HEK293 (cell line): ENCODE measurements around the gene LPO.

Experiments used
- CTCF ChIA-PET: fragments of 350-600 bp; formaldehyde crosslinking; extraction: SDS; loops from one replicate; lab custom pipeline; 2021; ENCODE audit warnings: antibody characterized with exemption; lab: Yijun Ruan, JAX
- POLR2A ChIA-PET: fragments of 300-600 bp; formaldehyde crosslinking; extraction: SDS; loops from one replicate; lab custom pipeline; 2020; ENCODE audit warnings: antibody characterized with exemption, inconsistent platforms; lab: Yijun Ruan, JAX
- H3K27ac ChIP-seq: fragments of 200-500 bp; sonication (Bioruptor generic); 2 replicates; pipeline ENCODE4 v1.5.1; 2014; ENCODE audit warnings: low read depth, low read length, control low read depth, inconsistent platforms; ENCODE audit errors: extremely low read depth
- H3K36me3 ChIP-seq, 2 experiments: fragments of 200-500 bp in 1 of 2; sonication (Bioruptor generic) in 1 of 2; 1 replicate in 1 of 2; 2 replicates in 1 of 2; pipeline ENCODE4 v1.5.1; 2014 to 2017; ENCODE audit warnings: inconsistent platforms in 2 of 2, low read length in 2 of 2; ENCODE audit not compliant: control insufficient read depth in 2 of 2, insufficient read depth in 1 of 2
- H3K4me1 ChIP-seq: fragments of 200-500 bp; sonication (Bioruptor generic); 2 replicates; pipeline ENCODE4 v1.5.1; 2014; ENCODE audit warnings: mild to moderate bottlenecking, low read length, inconsistent platforms; ENCODE audit not compliant: control insufficient read depth, insufficient read depth
- H3K4me3 ChIP-seq: 2 replicates; pipeline ENCODE4 v1.5.1; 2011; ENCODE audit warnings: low read depth, mild to moderate bottlenecking, control low read depth, low read length, moderate library complexity
- H3K9me3 ChIP-seq: fragments of 200-500 bp; sonication (Bioruptor generic); 2 replicates; pipeline ENCODE4 v1.5.1; 2014; ENCODE audit warnings: low read depth, low read length, inconsistent platforms; ENCODE audit not compliant: control insufficient read depth, insufficient read depth
- GLI2 ChIP-seq: fragments of 450-650 bp; formaldehyde crosslinking; IDR thresholded peaks from 2 replicates; pipeline ENCODE4; 2017; ENCODE audit warnings: missing biosample characterization, missing genetic modification characterization, low read depth, borderline replicate concordance
- OSR2 ChIP-seq: fragments of 450-650 bp; formaldehyde crosslinking; IDR thresholded peaks from 2 replicates; pipeline ENCODE4 v1.5.1; 2016; ENCODE audit warnings: missing biosample characterization, missing genetic modification characterization
- ZBTB10 ChIP-seq: fragments of 450-650 bp; formaldehyde crosslinking; IDR thresholded peaks from 2 replicates; pipeline ENCODE4 v1.5.1; 2016; ENCODE audit warnings: missing biosample characterization, missing genetic modification characterization
- ZBTB21 ChIP-seq: fragments of 450-650 bp; formaldehyde crosslinking; IDR thresholded peaks from 2 replicates; pipeline ENCODE4 v1.5.1; 2017; ENCODE audit warnings: missing biosample characterization, missing genetic modification characterization
- ZNF10 ChIP-seq: fragments of 450-650 bp; formaldehyde crosslinking; IDR thresholded peaks from 2 replicates; pipeline ENCODE4 v1.5.1; 2017; ENCODE audit warnings: missing biosample characterization, missing genetic modification characterization
- ZNF174 ChIP-seq: fragments of 450-650 bp; formaldehyde crosslinking; IDR thresholded peaks from 2 replicates; pipeline ENCODE4 v1.5.0; 2017; ENCODE audit warnings: missing biosample characterization, mild to moderate bottlenecking, missing genetic modification characterization
- ZNF175 ChIP-seq: fragments of 450-650 bp; formaldehyde crosslinking; IDR thresholded peaks from 2 replicates; pipeline ENCODE4 v1.5.1; 2016; ENCODE audit warnings: missing biosample characterization, missing genetic modification characterization
- ZNF184 ChIP-seq: fragments of 450-650 bp; IDR thresholded peaks from 2 replicates; pipeline ENCODE4 v1.5.1; 2018; ENCODE audit warnings: missing biosample characterization, mild to moderate bottlenecking, missing genetic modification characterization
- ZNF266 ChIP-seq: fragments of 450-650 bp; formaldehyde crosslinking; IDR thresholded peaks from 2 replicates; pipeline ENCODE4 v1.5.1; 2016; ENCODE audit warnings: missing biosample characterization, missing genetic modification characterization, low read depth
- ZNF324 ChIP-seq: fragments of 450-650 bp; formaldehyde crosslinking; IDR thresholded peaks from 2 replicates; pipeline ENCODE4 v1.5.1; 2016; ENCODE audit warnings: missing biosample characterization, missing genetic modification characterization
- ZNF341 ChIP-seq: fragments of 450-650 bp; formaldehyde crosslinking; IDR thresholded peaks from 2 replicates; pipeline ENCODE4; 2016; ENCODE audit warnings: low read depth, missing biosample characterization, missing genetic modification characterization
- ZNF391 ChIP-seq: fragments of 450-650 bp; formaldehyde crosslinking; IDR thresholded peaks from 2 replicates; pipeline ENCODE4 v1.5.1; 2016; ENCODE audit warnings: low read depth, missing biosample characterization, missing genetic modification characterization, borderline replicate concordance
- ZNF529 ChIP-seq: fragments of 450-650 bp; formaldehyde crosslinking; IDR thresholded peaks from 2 replicates; pipeline ENCODE4 v1.5.1; 2017; ENCODE audit warnings: missing genetic modification characterization, missing biosample characterization; ENCODE audit not compliant: insufficient replicate concordance
- ZNF530 ChIP-seq: fragments of 450-650 bp; formaldehyde crosslinking; IDR thresholded peaks from 2 replicates; pipeline ENCODE4 v1.5.1; 2016; ENCODE audit warnings: low read depth, missing biosample characterization, missing genetic modification characterization
- ZNF707 ChIP-seq: fragments of 450-650 bp; formaldehyde crosslinking; IDR thresholded peaks from 2 replicates; pipeline ENCODE4 v1.5.1; 2016; ENCODE audit warnings: missing biosample characterization, missing genetic modification characterization
- ZNF785 ChIP-seq: fragments of 450-650 bp; formaldehyde crosslinking; IDR thresholded peaks from 2 replicates; pipeline ENCODE4 v1.5.1; 2016; ENCODE audit warnings: missing biosample characterization, missing genetic modification characterization
- TF ChIP-seq, protein P1 (sequence below): fragments of 450-650 bp; formaldehyde crosslinking; IDR thresholded peaks from 2 replicates; pipeline ENCODE4 v1.5.1; 2016; ENCODE audit warnings: missing biosample characterization, missing genetic modification characterization
- TF ChIP-seq, protein P2 (sequence below): fragments of 450-650 bp; formaldehyde crosslinking; IDR thresholded peaks from 2 replicates; pipeline ENCODE4 v1.5.1; 2016; ENCODE audit warnings: missing biosample characterization, missing genetic modification characterization

The LPO gene

GRCh38 chr17:58205936-58206335, 32.4 kb upstream of the LPO start (continued):
- TF ChIP-seq ZNF391 (no peak), ZNF10 (tag by site-specific recombination) (no peak)

DNA sequence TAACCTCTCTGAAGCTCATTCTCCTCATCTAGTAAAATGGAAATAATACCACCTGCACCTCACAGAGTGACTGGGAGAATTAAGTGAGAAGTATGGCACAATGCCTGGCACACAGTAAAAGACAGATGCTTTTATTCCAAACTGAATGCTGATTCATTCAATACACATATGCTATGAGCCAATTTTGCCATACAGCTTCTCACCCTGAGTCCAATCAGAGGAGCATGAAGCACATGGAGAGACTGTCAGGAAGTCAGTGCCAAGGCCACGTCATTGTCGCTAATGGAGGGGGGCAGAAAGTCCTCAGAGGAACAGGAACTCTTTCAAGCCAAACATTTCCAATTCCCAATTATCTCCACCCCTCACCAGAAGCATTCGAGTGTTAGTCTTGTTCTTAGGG, 30.9 kb upstream of the LPO start:
- no peak overlapping the region for H3K27ac ChIP-seq
- POLR2A ChIA-PET: interaction anchor here (0.5 kb wide), 1 partner anchor 522 kb away, joined by 3 read pairs; no protein-coding TSS in a partner anchor
- H3K4me3 ChIP-seq: no peak overlapping the region
- TF ChIP-seq GLI2 (tag by site-specific recombination) (no peak), ZNF174 (tag by site-specific recombination) (no peak), ZBTB10 (tag by site-specific recombination) (no peak), ZNF391 (no peak), ZNF785 (tag by site-specific recombination) (no peak), ZNF184 (tag by site-specific recombination) (no peak), ZNF530 (tag by site-specific recombination) (no peak), ZNF341 (no peak), ZNF324 (tag by site-specific recombination) (no peak), ZNF266 (tag by site-specific recombination) (no peak)
- TF ChIP-seq, protein P1, sequence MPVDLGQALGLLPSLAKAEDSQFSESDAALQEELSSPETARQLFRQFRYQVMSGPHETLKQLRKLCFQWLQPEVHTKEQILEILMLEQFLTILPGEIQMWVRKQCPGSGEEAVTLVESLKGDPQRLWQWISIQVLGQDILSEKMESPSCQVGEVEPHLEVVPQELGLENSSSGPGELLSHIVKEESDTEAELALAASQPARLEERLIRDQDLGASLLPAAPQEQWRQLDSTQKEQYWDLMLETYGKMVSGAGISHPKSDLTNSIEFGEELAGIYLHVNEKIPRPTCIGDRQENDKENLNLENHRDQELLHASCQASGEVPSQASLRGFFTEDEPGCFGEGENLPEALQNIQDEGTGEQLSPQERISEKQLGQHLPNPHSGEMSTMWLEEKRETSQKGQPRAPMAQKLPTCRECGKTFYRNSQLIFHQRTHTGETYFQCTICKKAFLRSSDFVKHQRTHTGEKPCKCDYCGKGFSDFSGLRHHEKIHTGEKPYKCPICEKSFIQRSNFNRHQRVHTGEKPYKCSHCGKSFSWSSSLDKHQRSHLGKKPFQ: no peak
- TF ChIP-seq, protein P2, sequence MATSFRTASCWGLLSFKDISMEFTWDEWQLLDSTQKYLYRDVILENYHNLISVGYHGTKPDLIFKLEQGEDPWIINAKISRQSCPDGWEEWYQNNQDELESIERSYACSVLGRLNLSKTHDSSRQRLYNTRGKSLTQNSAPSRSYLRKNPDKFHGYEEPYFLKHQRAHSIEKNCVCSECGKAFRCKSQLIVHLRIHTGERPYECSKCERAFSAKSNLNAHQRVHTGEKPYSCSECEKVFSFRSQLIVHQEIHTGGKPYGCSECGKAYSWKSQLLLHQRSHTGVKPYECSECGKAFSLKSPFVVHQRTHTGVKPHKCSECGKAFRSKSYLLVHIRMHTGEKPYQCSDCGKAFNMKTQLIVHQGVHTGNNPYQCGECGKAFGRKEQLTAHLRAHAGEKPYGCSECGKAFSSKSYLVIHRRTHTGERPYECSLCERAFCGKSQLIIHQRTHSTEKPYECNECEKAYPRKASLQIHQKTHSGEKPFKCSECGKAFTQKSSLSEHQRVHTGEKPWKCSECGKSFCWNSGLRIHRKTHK (tag by site-specific recombination): no peak
- H3K4me1 ChIP-seq: no peaks in the 10 kb centered on the region
- H3K9me3 ChIP-seq: no peaks in the 10 kb centered on the region
- H3K36me3 ChIP-seq: peaks cover 26 to 72% of the 10 kb centered on the region in 2 experiments
- CTCF ChIA-PET: interaction anchor here (0.8 kb wide), 1 partner anchor 12 kb away, joined by 4 read pairs; the partner anchor contains the start of gene MKS1

- H3K9me3 ChIP-seq: no peaks in the 10 kb centered on the region
- H3K36me3 ChIP-seq: peaks cover 35 to 80% of the 10 kb centered on the region in 2 experiments
- no peak overlapping the region for H3K27ac ChIP-seq
- ChIA-PET POLR2A (no interaction called here), CTCF (interaction anchor here (9.8 kb wide), 1 partner anchor 8 kb away, joined by 84 read pairs; no protein-coding TSS in a partner anchor)
- H3K4me3 ChIP-seq: no peak overlapping the region
- TF ChIP-seq ZNF174 (tag by site-specific recombination): no peak
- TF ChIP-seq ZBTB21: no peak
- no peak for TF ChIP-seq ZNF707 (tag by site-specific recombination)
- TF ChIP-seq OSR2: no peak
- no peak for TF ChIP-seq ZNF175
- TF ChIP-seq ZNF324 (tag by site-specific recombination): no peak
- TF ChIP-seq ZNF529 (tag by site-specific recombination): no peak
- H3K4me1 ChIP-seq: no peaks in the 10 kb centered on the region
Measured at GRCh38 chr17:58208344-58208743, 30.0 kb upstream of the LPO start.
